22Rv1 (cell line): ENCODE data around the gene CYP19A1.
A peak's percentile ranks its signal among the peaks of the same experiment; 100 is the strongest.

Source experiments
- H3K27ac ChIP-seq: fragments of 450-650 bp; 2 replicates; pipeline ENCODE4 v1.5.1; 2017
- ZFX ChIP-seq: fragments of 450-650 bp; IDR thresholded peaks from 2 replicates; pipeline ENCODE4 v1.6.1; 2017; ENCODE audit warnings: antibody characterized with exemption, borderline replicate concordance
- TF ChIP-seq, protein P1 (sequence below): fragments of 450-650 bp; IDR thresholded peaks from 2 replicates; pipeline ENCODE4 v1.5.1; 2017; ENCODE audit warnings: mild to moderate bottlenecking

CYP19A1 gene

DNA sequence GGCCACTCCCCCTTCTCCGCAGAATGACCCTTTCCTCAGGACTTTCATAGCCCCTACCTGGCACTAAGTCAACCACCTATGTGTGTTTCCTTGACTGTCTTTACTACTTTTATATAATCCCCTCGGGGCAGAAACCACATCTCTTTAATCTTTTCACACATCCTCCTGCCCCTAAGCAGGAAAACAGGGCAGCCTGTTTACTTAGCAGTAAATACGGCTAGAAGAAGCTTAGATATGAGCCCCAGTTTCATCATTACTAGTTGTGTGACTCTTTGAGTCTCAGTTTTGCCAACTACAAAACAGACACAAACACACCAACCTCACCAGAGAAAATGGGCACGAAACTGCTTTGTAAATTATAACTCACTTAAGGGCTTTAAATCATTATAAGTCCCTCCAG lies 98.3 kb downstream of the CYP19A1 start:
- no peak for TF ChIP-seq ZFX
- TF ChIP-seq, protein P1, sequence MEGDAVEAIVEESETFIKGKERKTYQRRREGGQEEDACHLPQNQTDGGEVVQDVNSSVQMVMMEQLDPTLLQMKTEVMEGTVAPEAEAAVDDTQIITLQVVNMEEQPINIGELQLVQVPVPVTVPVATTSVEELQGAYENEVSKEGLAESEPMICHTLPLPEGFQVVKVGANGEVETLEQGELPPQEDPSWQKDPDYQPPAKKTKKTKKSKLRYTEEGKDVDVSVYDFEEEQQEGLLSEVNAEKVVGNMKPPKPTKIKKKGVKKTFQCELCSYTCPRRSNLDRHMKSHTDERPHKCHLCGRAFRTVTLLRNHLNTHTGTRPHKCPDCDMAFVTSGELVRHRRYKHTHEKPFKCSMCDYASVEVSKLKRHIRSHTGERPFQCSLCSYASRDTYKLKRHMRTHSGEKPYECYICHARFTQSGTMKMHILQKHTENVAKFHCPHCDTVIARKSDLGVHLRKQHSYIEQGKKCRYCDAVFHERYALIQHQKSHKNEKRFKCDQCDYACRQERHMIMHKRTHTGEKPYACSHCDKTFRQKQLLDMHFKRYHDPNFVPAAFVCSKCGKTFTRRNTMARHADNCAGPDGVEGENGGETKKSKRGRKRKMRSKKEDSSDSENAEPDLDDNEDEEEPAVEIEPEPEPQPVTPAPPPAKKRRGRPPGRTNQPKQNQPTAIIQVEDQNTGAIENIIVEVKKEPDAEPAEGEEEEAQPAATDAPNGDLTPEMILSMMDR: no peak
- no peak overlapping the region for H3K27ac ChIP-seq

DNA sequence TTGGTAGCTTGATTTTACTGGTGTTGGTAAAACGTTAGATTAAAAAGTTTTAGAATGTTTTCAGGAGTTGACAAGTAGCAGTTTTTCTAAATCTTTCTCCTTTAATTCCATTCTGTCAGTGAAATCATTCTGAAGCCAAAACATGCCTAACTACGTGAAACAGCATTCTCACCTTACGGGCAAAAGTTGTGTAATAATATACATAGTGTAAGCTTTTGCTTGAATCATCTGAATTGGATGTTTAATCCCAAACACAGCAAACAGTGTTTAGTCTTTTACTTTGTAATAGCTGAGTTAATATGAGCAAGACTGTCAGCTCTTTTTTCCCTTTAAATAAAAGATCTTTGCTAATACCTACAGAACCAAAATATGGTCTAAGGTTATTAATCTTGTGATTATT lies 100.6 kb downstream of the CYP19A1 start:
- H3K27ac ChIP-seq: no peak overlapping the region
- TF ChIP-seq ZFX: no peak
- TF ChIP-seq, protein P1: no peak

DNA sequence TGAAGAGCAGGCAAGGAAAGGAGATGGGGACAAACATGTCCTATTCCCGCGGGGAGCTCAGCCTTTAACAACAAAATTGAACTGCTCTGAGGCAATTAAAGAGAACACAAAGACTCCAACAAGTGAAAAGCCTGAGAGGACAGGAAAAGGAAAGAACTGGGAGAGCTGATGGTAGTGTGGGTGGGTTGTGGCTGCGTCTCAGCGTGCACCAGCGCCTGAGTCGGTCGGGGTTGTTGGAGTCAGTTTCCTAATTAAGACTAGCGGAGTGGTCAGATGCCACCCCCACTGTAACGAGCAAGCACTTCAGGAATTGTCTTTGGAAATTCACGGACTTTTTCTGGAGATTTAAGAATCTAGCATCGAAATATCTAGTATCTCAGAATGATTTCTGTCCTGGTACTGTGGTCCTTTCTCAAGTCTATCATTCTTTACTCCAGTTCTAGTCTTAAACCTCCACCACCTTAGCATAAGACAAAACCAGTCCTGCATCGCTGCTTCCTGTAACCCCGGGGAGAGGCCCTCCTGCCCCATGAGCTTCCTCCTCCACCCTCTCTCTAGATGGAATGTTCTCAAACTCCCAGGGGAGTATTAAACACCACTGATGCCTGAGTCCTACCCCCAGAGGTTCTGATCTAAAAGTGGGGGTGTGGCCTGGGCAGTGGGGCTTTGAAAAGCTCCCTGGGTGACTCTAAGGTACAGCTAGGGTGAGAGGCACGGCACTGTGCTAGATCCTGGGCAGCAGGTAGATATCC lies 104.0 kb downstream of the CYP19A1 start:
- no peak overlapping the region for H3K27ac ChIP-seq

DNA sequence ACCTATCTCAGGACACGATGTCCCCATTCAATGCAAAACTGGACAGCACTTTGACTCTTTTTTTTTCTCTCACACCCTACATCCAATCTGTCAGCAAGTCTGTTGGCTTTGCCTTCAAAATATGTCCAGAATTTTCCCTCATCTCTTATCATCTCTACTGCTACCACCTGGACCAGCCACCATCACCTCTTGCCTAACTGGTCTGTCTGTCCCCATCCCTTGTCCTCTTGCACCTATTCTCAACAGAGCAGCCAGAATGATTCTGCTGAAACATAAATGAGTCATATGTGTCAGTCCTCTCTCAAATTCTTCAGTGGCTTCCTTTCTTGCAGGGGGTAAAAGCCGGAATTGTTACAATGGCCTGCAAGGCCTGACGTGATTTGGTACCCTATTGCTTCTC lies 105.8 kb downstream of the CYP19A1 start:
- H3K27ac ChIP-seq: no peak overlapping the region
- no peak for TF ChIP-seq ZFX
- TF ChIP-seq, protein P1: no peak

More for the DNA sequence above, 104.0 kb downstream of the CYP19A1 start:
- TF ChIP-seq, protein P1: no peak
- TF ChIP-seq ZFX: no peak

DNA sequence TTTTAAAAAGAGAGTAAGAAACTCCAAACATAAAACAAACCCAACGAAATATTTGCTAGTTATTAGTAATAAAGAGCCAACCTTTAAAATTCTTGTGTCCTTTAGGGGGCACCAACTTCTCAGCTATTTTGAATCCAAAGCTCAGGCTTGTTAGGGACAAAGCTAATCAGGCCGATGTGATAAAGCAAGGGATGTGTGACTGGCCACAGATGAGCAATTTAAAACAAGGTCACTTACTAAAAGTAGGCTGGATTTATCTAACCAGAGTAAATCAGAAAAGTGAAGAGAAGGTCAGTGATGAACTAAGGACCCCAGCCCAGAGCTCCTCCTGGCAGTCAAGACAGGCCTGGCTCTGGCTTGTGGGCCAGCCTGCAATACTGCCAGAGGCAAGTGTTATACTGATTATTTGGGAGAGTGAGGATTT lies 108.5 kb downstream of the CYP19A1 start:
- TF ChIP-seq, protein P1: peak; percentile 42
- TF ChIP-seq ZFX: no peak
- H3K27ac ChIP-seq: no peak overlapping the region

DNA sequence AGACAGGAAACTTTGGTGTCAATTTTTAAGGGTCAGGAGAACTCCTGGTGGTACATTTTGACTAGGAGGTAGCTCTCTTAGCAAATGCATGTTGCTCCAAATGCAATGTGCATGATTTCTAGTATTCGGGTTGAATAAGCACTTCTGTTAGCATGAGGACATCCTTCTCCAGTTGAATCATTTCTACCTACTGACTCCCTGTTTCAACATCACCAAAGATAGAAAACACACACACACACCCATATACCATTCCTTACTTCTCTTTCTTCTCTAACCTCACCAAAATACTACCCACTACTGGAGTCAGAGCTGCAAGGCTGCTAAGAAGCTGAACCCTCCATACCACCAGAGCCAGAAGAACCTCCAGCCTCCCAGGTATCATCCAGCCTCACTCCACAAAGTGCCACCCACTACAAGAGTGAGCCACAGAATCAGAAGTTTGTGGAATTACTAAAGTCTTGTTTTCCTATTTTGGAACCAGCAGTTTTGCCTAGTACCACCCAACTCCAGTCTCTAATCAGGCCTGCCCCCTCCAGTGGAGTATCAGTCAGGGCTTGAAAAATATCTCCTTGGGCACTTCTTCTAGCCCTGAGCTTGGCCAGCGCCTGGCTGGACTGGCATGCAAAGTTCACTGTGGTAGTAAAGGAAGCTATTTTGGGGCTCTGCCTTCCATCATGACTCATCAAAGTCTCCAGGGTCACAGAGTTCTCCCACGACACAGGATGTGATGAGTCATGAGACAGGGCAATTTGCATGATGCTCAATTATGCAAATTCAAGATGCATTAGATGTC lies 110.3 kb downstream of the CYP19A1 start:
- no peak overlapping the region for H3K27ac ChIP-seq
- TF ChIP-seq ZFX: no peak
- TF ChIP-seq, protein P1: no peak
